Measurements from ENCODE around the gene AKAP7.

Gene AKAP7

GRCh38 chr6:131225959-131226358 lies 90.7 kb downstream of the AKAP7 start:
- Histone ChIP-seq H3K9me3 (ENCODE audit: control insufficient read depth, insufficient read depth, low read depth, low read length) (no peaks in the 10 kb centered on the region), H3K4me1 (ENCODE audit: control insufficient read depth, insufficient read depth, low read length) (no peaks in the 10 kb centered on the region), H3K27ac (ENCODE audit: extremely low read depth, low read depth, low read length) (no peak overlapping the region), H3K36me3 (ENCODE audit: control insufficient read depth in 2 of 2, insufficient read depth in 1 of 2, low read length in 2 of 2) (no peaks in the 10 kb centered on the region), H3K4me3 (ENCODE audit: low read depth, low read length) (no peak overlapping the region)
- CTCF ChIA-PET = interaction anchor here (0.7 to 1.1 kb wide), 2 partner anchors 22 to 43 kb away, joined by 3 read pairs; no protein-coding TSS in a partner anchor
- POLR2A ChIA-PET = no interaction called here
- TF ChIP-seq ZFP41 (tag by site-specific recombination; IDR thresholded peaks at IDR 0.05; ENCODE audit: borderline replicate concordance) = no peak
- TF ChIP-seq ZNF214 (tag by site-specific recombination; IDR thresholded peaks at IDR 0.05; ENCODE audit: borderline replicate concordance) = no peak
- no peak for TF ChIP-seq ZNF747 (tag by site-specific recombination; IDR thresholded peaks at IDR 0.05)
- no peak for TF ChIP-seq ZNF530 (tag by site-specific recombination; IDR thresholded peaks at IDR 0.05; ENCODE audit: low read depth)
- TF ChIP-seq INSM2 (tag by site-specific recombination; IDR thresholded peaks at IDR 0.05) = no peak
- no peak for TF ChIP-seq ZNF132 (tag by site-specific recombination; IDR thresholded peaks at IDR 0.05; ENCODE audit: borderline replicate concordance)
- no peak for TF ChIP-seq ZBTB17 (tag by site-specific recombination; IDR thresholded peaks at IDR 0.05)
- no peak for TF ChIP-seq ZNF146 (tag by site-specific recombination; IDR thresholded peaks at IDR 0.05)
- no peak for TF ChIP-seq ZNF660 (tag by site-specific recombination; IDR thresholded peaks at IDR 0.05)
- no peak for TF ChIP-seq ZNF433 (tag by site-specific recombination; IDR thresholded peaks at IDR 0.05; ENCODE audit: low read depth)
- TF ChIP-seq ZNF302 (tag by site-specific recombination; IDR thresholded peaks at IDR 0.05; ENCODE audit: low read depth) = no peak
- TF ChIP-seq ZNF76 (tag by site-specific recombination; IDR thresholded peaks at IDR 0.05; ENCODE audit: borderline replicate concordance, low read depth) = no peak
- TF ChIP-seq ZNF701 (tag by site-specific recombination; IDR thresholded peaks at IDR 0.05) = no peak
- TF ChIP-seq ZNF19 (tag by site-specific recombination; IDR thresholded peaks at IDR 0.05; ENCODE audit: low read depth) = no peak
- no peak for TF ChIP-seq ZXDB (tag by site-specific recombination; IDR thresholded peaks at IDR 0.05)
- no peak for TF ChIP-seq ZNF692 (tag by site-specific recombination; IDR thresholded peaks at IDR 0.05)

GRCh38 chr6:131226459-131227157 lies 91.3 kb downstream of the AKAP7 start:
- ChIA-PET CTCF (no interaction called here), POLR2A (interaction anchor here (0.5 kb wide), 1 partner anchor 437 kb away, joined by 4 read pairs; no protein-coding TSS in a partner anchor)
- Histone ChIP-seq H3K9me3 (ENCODE audit: control insufficient read depth, insufficient read depth, low read depth, low read length) (no peaks in the 10 kb centered on the region), H3K4me3 (ENCODE audit: low read depth, low read length) (no peak overlapping the region), H3K27ac (ENCODE audit: extremely low read depth, low read depth, low read length) (no peak overlapping the region), H3K36me3 (ENCODE audit: control insufficient read depth in 2 of 2, insufficient read depth in 1 of 2, low read length in 2 of 2) (no peaks in the 10 kb centered on the region), H3K4me1 (ENCODE audit: control insufficient read depth, insufficient read depth, low read length) (no peaks in the 10 kb centered on the region)
- TF ChIP-seq ZNF777 (tag by site-specific recombination; IDR thresholded peaks at IDR 0.05; ENCODE audit: borderline replicate concordance) = no peak

- ChIA-PET POLR2A (no interaction called here), CTCF (no interaction called here)
- Histone ChIP-seq H3K9me3 (ENCODE audit: control insufficient read depth, insufficient read depth, low read depth, low read length) (no peaks in the 10 kb centered on the region), H3K4me3 (ENCODE audit: low read depth, low read length) (no peak overlapping the region), H3K27ac (ENCODE audit: extremely low read depth, low read depth, low read length) (no peak overlapping the region), H3K4me1 (ENCODE audit: control insufficient read depth, insufficient read depth, low read length) (no peaks in the 10 kb centered on the region), H3K36me3 (ENCODE audit: control insufficient read depth in 2 of 2, insufficient read depth in 1 of 2, low read length in 2 of 2) (no peaks in the 10 kb centered on the region)
- no peak for TF ChIP-seq KLF7 (tag by site-specific recombination; IDR thresholded peaks at IDR 0.05; ENCODE audit: borderline replicate concordance)
- TF ChIP-seq SETDB1 (IDR thresholded peaks at IDR 0.05; ENCODE audit: insufficient read length, low read length) = no peak
- TF ChIP-seq ZNF501 (tag by site-specific recombination; IDR thresholded peaks at IDR 0.05) = no peak
- TF ChIP-seq HOXD13 (CRISPR knock-in tag; IDR thresholded peaks at IDR 0.05; ENCODE audit: borderline replicate concordance) = no peak
- TF ChIP-seq ZNF645 (tag by site-specific recombination; IDR thresholded peaks at IDR 0.05) = no peak
- no peak for TF ChIP-seq ZNF404 (tag by site-specific recombination; IDR thresholded peaks at IDR 0.05)
- no peak for TF ChIP-seq ZNF791 (tag by site-specific recombination; IDR thresholded peaks at IDR 0.05)
- TF ChIP-seq ZNF248 (tag by site-specific recombination; IDR thresholded peaks at IDR 0.05) = no peak
- no peak for TF ChIP-seq MZF1 (tag by site-specific recombination; IDR thresholded peaks at IDR 0.05; ENCODE audit: borderline replicate concordance)
Observed at GRCh38 chr6:131227158-131227543, 91.9 kb downstream of the AKAP7 start.
